ENCODE results near the gene SEMA6B.
"Not testable (repeated sequence)": the region's sequence is repeated elsewhere in the genome, so short reads cannot be mapped to it uniquely, and the experiment has no call there.

SEMA6B gene, protein sequence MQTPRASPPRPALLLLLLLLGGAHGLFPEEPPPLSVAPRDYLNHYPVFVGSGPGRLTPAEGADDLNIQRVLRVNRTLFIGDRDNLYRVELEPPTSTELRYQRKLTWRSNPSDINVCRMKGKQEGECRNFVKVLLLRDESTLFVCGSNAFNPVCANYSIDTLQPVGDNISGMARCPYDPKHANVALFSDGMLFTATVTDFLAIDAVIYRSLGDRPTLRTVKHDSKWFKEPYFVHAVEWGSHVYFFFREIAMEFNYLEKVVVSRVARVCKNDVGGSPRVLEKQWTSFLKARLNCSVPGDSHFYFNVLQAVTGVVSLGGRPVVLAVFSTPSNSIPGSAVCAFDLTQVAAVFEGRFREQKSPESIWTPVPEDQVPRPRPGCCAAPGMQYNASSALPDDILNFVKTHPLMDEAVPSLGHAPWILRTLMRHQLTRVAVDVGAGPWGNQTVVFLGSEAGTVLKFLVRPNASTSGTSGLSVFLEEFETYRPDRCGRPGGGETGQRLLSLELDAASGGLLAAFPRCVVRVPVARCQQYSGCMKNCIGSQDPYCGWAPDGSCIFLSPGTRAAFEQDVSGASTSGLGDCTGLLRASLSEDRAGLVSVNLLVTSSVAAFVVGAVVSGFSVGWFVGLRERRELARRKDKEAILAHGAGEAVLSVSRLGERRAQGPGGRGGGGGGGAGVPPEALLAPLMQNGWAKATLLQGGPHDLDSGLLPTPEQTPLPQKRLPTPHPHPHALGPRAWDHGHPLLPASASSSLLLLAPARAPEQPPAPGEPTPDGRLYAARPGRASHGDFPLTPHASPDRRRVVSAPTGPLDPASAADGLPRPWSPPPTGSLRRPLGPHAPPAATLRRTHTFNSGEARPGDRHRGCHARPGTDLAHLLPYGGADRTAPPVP

GRCh38 chr19:4559569-4559968, at the start of gene SEMA6B:
TSS of gene SEMA6B (minus strand) at chr19:4559684. CDS start at chr19:4558457, 1,227 bp downstream.
- no peak for DNase-seq

- no peak for DNase-seq
These were observed 47.6 kb upstream of the SEMA6B start for GRCh38 chr19:4606921-4607678.

GRCh38 chr19:4606181-4606580, 46.7 kb upstream of the SEMA6B start:
- no peak for DNase-seq

DNA sequence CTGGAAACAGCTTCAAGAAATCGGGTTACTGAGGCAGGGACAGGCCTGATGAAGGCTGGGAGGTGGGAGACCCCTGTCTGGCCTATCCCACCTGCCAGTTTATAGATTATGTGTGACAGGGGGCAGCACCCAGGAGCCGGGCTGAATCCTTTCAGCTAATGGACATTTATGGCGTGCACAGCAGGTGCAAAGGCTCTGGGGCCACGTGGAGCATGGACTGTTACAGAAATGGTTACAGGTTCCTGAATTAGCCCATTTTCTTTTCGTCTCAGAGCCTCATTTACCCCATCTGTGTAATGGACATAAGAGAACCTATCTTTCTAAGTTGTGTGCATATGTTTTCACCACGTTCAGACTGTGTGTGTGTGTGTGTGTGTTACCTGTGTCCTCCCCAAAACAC, 45.4 kb upstream of the SEMA6B start:
- no peak for DNase-seq

DNA sequence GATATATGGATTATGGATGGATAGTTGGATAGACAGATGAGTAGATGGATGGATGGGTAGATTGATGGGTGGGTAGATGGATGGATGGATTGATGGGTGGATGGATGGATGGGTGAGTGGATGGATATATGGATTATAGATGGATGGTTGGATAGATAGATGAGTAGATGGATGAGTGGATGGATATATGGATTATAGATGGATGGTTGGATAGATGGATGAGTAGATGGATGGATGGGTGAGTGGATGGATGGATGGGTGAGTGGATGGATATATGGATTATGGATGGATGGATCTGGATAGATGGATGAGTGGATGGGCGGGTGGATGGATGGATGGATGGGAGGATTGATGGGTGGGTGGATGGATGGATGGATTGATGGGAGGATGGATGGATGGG, 43.4 kb upstream of the SEMA6B start:
- DNase-seq = no peak

DNA sequence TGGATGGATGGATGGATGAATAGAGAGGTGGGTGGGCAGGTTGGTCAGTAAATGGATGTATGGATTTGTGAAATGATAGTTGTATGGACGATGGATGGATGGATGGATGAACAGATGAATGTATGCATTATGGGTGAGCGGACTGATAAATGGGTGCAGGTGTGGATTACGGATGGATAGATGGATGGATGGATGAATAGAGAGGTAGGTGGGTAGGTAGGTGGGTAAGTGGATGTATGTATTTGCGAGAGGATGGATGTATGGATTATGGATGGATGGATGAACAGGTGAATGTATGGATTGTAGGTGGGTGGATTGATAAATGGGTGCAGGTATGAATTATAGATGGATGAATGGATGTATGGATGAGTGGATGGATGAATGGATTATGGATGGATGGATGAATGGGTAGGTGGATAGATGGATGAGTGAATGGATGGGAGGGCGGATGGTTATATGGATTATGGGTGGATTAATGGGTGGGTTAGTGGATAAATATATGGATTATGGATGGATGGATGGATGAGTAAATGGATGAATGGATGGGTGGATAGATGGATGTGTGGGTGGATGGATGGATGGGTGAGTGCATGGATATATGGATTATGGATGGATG, 42.8 kb upstream of the SEMA6B start:
- DNase-seq = no peak

DNA sequence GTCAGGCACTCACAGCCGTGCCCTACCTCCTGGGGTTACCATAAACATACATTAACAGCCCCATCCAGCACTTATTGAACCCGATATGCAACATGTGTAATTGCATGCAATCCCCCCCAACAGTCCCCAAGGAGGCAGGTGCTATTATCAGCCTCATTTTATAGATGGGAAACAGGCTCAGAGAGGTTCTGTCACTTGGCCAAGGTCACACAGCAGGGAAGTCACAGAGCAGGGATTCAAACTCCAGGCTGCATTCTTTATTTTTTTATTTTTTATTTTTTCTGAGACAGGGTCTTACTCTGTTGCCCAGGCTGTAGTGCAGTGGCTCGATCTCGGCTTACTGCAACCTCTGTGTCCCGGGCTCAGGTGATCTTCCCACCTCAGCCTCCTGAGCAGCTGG, 41.4 kb upstream of the SEMA6B start:
- DNase-seq = no peak

DNA sequence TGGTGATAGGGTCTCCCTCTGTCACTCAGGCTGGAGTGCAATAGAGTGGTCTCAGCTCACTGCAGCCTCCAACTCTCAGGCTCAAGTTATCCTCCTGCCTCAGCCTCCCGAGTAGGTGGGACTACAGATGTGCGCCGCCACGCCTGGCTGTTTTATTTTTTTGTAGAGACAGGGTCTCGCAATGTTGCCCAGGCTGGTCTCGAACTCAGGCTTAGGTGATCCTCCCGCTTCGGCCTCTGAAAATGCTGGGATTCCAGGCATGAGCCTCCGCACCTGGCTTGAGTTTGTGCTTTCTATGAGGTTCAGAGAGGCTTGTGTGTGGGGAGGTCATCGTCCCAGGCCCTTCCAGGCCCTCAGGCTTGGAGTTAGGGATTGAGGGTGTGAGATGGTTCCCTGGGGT, 40.6 kb upstream of the SEMA6B start:
- DNase-seq = no peak

DNA sequence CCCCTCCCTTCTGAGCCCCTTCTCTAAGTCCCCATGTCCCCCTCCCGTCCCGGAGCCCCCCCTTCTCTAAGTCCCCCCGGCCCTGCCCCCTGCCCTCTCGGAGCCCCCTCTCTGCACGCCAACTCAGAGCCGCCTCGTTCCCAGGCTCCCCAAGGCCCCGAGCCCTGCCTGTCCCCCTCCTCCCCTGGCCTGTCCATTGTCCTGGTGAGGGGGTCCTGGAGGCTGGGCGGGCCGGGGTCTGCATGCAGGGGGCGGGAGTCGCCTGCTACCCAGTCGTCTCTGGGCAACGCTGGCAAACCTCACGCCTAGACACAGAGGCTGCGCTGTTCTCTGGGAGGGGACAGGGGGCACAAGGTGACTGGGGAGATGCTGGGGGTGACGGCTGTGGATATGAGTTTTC, 39.2 kb upstream of the SEMA6B start:
- no peak for DNase-seq

DNA sequence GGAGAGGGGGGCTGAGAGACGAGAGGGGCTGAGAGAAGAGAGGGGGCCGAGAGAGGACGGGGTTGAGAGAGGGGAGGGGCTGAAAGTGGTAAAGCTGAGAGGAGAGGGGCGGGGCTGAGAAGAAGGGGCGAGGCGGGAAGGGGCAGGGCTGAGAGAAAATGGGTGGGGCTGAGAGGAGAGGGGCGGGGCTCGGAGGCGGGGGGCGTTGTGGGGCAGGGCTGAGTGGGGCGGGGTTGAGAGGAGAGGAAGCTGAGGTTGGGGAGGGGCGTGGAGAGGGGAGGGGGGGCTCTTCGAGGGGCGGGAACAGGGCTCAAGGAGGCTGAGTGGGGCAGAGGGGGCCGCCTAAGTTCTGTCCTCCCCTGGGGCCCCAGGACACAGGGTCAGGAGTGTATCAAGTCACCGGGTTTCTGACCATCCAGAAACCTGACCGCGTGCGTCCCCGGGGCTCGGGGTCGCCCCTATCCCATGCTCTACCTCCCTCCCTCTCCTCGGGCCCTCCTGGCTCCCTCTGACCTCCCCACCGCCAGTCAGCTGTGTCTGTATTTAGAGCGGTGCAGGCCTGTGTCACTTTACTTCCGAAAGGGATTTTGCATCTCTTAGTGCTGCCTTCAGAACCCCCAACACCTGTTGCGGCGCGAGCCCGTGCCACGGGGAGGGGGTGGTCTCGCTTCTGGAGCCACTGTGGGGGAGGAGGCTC, 38.6 kb upstream of the SEMA6B start:
- no peak for DNase-seq

DNA sequence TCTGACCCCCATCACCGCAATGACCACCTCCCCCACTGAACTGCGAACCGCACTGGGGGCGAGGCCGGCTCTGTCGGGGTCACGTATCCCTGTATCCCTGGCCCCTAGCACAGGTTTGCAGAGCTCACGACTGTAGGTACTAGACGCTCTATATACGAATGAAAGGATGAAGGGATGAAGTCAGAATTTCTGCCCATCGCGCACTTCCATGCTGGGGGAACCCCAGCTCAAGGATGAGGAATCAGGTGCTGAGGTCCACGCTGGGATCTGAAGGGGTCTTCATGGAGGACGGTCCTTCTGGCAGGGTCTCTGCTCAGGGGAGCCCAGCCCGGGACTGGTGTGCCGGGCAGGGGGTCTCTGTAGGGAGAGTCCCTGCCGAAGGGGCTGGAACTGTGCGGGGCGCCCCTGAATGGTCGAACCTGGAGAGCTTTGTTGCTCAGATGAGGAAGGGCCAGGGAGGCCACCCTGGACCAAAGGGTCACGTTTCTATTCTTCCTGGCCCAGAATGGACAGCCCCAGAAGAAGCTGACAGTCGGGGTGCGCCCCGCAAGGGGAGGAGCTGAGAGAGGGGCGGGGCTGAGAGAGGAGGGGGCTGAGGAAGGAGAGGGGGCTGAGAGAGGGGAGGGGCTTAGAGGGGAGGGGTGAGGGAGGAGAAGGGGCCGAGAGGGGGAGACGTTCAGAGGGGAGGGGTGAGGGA, 37.9 kb upstream of the SEMA6B start:
- no peak for DNase-seq

DNA sequence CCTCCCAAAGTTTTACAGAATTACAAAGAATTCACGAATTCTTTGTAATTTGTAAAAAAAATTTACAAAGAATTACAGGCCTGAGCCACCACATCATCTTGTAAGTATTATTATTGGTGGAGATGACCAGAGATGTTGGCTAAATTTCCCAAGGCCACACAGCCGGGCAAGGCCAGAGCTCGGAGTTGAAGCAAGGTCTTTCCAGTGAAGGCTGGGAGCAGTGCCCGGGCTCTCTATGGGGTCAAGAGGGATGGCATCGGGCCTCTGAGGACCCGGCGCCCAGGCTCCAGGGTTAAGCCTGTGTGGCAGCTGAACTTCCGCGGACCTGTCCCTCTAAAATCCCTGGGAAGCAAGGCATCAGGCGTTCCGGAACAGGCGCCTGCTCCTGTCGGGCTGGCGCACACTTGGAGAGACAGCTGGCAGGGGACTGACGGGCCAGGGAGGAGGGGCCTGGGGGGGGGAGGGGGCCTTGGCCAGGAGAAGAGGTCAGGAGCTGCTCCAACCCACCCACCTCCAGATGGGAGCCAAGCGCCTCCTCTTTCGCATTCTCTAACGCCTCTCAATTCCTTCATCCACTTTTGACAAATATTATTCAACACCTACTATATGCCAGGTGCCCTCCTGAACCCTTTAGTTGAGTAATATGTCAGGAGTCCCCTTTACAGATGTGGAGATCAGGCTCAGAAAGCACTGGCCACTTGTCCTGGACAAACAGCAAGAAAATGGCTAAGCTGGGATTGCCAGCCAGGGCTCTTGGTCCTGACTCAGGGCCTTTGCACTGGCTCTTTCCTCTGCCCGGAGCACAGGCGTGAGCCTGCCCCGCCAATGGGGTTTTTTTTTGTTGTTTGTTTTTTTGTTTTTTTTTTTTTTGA, 36.8 kb upstream of the SEMA6B start:
- DNase-seq = no peak

GRCh38 chr19:4595158-4595557, 35.7 kb upstream of the SEMA6B start:
- not testable (repeated sequence) for DNase-seq

DNA sequence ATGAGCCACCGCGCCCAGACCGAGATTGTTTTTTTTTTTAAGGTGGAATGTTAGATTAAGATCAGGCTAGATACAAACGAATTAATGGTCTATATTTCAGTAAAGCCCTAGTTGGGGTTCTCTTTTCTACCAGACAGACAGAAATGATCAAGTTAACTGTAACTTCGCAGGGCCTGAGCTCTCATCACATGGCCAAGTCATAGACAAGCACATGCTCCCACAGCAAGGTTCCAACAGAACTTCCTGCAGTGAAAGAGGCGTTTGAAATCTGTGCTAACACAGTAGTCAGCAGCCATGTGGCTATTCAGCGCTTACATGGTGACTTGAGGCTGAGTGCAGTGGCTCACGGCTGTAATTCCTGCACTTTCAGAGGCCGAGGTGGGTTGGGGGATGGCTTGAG, 34.7 kb upstream of the SEMA6B start:
- DNase-seq = no peak

DNA sequence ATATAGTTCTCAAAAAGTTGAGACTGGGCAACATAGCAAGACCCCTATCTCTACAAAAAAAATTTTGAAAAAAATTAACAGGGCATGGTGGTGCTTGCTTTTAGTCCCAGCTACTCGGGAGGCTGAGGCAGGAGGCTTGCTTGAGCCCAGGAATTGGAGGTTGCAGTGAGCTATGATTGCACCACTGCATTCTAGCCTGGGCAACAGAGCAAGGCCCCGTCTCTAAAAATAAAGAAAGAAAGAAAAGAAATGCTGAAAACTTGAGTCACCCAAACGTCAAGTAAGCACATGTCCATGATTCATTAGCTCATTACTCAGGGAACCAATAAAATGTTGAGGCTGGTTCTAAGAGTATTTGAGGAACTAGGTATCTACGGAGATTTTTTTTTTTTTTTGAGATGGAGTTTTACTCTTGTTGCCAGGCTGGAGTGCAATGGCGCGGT, 33.9 kb upstream of the SEMA6B start:
- DNase-seq = no peak

DNA sequence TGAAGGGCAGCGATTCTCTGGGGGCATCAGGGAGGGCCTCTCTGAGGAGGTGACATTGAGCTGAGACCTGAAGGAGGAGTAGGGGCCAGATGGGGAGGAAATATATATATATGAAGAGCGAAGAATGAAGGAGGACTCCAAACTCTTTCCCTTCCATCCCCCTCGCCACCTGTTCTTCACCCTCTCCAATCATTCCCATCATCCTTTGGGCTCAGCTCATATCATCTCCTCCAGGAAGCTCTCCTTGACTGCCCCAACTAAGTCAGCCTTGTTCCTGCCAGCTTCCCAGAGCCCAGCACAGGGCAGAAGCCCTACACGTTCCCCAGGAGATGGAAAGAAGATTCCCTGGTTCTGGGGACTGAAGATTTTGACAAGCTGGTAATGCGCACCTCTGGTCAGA, 33.0 kb upstream of the SEMA6B start:
- DNase-seq = no peak

- DNase-seq = no peak
These were observed 31.8 kb upstream of the SEMA6B start for GRCh38 chr19:4591320-4591719.

DNA sequence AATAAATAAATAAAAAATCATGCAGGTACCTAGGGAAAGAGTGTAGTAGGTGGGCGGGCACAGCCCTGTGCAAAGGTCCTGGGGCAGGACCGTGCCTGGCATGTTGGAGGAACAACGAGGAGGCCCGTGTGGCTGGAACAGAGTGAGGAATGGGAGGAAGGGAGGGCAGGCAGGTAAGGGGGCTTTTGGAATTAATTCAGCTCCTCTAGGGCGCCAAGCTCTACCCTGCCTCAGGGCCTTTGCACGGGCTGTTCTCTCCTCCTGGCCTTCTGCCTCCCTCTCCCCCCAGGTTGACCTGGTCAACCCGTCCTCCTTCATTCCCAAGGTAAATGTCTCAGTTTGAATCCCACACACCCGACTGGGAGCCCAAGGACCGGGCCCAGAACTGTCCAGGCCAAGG, 31.1 kb upstream of the SEMA6B start:
- DNase-seq = no peak

DNA sequence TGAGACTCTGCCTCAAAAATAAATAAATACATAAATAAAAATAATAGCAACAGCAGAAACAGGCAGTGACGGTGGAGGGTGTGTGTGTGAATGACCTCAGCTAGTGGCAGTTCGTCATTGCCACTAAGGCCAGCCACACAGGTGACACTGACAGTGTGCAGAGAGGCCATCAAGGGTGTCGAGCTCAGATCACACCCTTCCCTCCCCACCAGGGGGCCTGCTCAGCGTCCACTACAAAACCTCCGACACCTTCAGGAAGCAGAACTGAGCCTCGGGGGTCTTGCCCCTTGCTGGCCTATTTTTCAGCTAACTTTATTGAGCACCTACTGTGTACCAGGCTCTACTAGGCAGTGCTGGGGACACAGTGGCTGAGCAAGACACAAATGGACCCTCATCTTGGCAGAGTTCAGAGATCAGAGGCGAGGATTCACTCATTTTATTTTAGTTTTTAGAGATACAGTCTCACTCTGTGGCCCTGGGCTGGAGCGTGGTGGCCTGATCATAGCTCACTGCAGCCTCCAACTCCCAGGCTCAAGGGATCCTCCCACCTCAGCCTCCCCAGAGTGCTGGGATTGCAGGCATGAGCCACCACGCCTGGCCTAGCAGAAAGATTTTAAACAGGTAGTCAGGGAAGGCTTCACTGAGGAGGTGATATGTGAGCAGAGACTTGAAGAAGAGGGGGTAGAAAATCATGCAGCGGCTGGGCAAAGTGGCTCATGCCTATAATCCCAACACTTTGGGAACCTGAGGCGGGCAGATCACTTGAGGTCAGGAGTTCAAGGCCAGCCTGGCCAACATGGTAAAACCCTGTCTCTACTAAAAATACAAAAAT, 30.3 kb upstream of the SEMA6B start:
- no peak for DNase-seq

Measured in NCI-H187 treated with DMSO at 0.1 percent for 48 hours (cell line).